ENCODE results near the gene CHRNE.

The CHRNE gene

DNA sequence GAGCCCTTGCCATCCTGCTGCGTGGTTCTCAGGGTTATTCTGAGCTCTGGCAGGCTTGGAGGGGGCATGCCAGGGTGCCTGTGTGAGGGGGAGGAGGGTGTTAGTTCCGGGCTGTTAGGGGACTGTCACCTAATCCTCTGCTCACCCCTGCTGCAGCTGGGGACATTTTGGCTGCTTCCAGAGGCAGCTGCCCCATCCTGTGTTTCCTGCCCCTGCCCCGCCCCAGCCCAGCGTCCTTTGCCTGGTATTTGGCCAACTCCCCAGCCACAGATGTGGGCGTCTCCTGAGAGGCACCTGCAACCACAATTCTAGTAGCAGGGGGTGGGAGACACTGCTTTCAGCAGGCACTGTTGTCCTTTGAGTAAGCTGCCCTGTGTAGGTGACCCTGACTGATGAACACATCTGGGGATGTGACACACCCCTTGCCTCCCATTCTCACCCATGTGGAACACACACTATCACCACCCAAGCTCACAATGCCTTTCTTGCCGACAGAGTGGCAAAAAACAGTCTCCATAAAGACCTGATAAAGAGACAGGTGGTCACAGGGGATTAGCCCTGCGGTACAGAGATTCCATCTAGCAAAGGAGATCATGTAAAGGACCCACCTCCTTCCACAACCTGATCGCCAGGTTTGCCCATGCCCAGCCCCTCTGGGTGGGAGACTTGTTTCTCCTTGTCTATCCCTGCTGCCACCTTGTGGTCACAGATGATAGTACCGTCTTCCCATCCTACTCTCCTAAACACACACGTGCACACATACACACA, at the start of gene CHRNE:
TSS of gene CHRNE (minus strand) at position 48 of the 768 bp plus-strand sequence. CDS start at position 13, 35 bp downstream.
- TF ChIP-seq FOXP2 (optimal IDR thresholded peaks at IDR 0.05; ENCODE audit: control extremely low read depth, extremely low read length, insufficient read depth) (no peak), POLR2AphosphoS5 (IDR thresholded peaks at IDR 0.05; ENCODE audit: borderline replicate concordance, low read depth, low read length) (no peak), EZH2 (IDR thresholded peaks at IDR 0.05) (no peak)
- no peak within 1 kb of the TSS for H3K4me3 ChIP-seq
- H3K9ac ChIP-seq (ENCODE audit: insufficient read length) = no peak within 1 kb of the TSS
- no peaks in the 10 kb centered on the region for H3K9me3 ChIP-seq (ENCODE audit: low read depth, low read length)
- peak; percentile 24 for DNase-seq (ENCODE audit: low read depth, low spot score)
- H3K36me3 ChIP-seq (ENCODE audit: insufficient read depth, low read length) = no peaks in the 10 kb centered on the region
- no peak within 1 kb of the TSS for H3K27ac ChIP-seq

DNA sequence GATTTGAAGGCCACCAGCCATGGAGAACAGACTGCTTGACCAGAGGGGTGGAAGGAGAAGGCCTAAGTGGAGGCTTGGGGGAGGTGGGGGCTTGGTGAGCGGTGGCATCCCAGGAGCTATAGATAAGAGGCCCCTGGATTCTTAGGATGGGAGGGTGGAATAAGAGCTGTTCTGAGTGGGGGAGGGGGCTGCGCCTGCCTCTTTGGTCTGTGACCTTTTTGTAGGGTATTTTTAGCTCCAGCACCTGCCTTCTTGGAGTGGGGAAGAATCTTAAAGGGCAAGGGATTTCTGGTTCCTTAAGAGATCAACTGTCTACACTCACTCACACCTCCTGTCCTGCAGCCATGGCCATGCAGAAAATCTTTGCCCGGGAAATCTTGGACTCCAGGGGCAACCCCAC, 48.6 kb upstream of the CHRNE start:
- no peak for DNase-seq (ENCODE audit: low read depth, low spot score)
- no peak overlapping the region for H3K27ac ChIP-seq
- no peak overlapping the region for H3K9ac ChIP-seq (ENCODE audit: insufficient read length)
- H3K9me3 ChIP-seq (ENCODE audit: low read depth, low read length) = no peaks in the 10 kb centered on the region
- H3K4me3 ChIP-seq = no peak overlapping the region
- TF ChIP-seq EZH2 (IDR thresholded peaks at IDR 0.05) (no peak), FOXP2 (optimal IDR thresholded peaks at IDR 0.05; ENCODE audit: control extremely low read depth, extremely low read length, insufficient read depth) (no peak), POLR2AphosphoS5 (IDR thresholded peaks at IDR 0.05; ENCODE audit: borderline replicate concordance, low read depth, low read length) (no peak)
- peaks cover 7% of the 10 kb centered on the region for H3K36me3 ChIP-seq (ENCODE audit: insufficient read depth, low read length)

GRCh38 chr17:4950746-4951204, 47.9 kb upstream of the CHRNE start, which contains the start of gene ENO3:
TSS of gene ENO3 (plus strand) at chr17:4951119. CDS start at chr17:4951830, 711 bp downstream.
- Histone ChIP-seq H3K9ac (ENCODE audit: insufficient read length) (no peak within 1 kb of the TSS), H3K27ac (peak within 1 kb of the TSS; percentile 64), H3K4me3 (no peak within 1 kb of the TSS), H3K9me3 (ENCODE audit: low read depth, low read length) (no peaks in the 10 kb centered on the region), H3K36me3 (ENCODE audit: insufficient read depth, low read length) (peaks cover 14% of the 10 kb centered on the region)
- TF ChIP-seq EZH2 (IDR thresholded peaks at IDR 0.05) (no peak), FOXP2 (optimal IDR thresholded peaks at IDR 0.05; ENCODE audit: control extremely low read depth, extremely low read length, insufficient read depth) (no peak), POLR2AphosphoS5 (IDR thresholded peaks at IDR 0.05; ENCODE audit: borderline replicate concordance, low read depth, low read length) (no peak)
- DNase-seq (ENCODE audit: low read depth, low spot score) = no peak

- TF ChIP-seq FOXP2 (optimal IDR thresholded peaks at IDR 0.05; ENCODE audit: control extremely low read depth, extremely low read length, insufficient read depth) (no peak), EZH2 (IDR thresholded peaks at IDR 0.05) (no peak), POLR2AphosphoS5 (IDR thresholded peaks at IDR 0.05; ENCODE audit: borderline replicate concordance, low read depth, low read length) (no peak)
- Histone ChIP-seq H3K27ac (peak overlapping the region; percentile 64), H3K9ac (ENCODE audit: insufficient read length) (no peak overlapping the region), H3K36me3 (ENCODE audit: insufficient read depth, low read length) (peaks cover 20% of the 10 kb centered on the region), H3K9me3 (ENCODE audit: low read depth, low read length) (no peaks in the 10 kb centered on the region), H3K4me3 (no peak overlapping the region)
- no peak for DNase-seq (ENCODE audit: low read depth, low spot score)
Measured at GRCh38 chr17:4950075-4950745, 47.3 kb upstream of the CHRNE start.

DNA sequence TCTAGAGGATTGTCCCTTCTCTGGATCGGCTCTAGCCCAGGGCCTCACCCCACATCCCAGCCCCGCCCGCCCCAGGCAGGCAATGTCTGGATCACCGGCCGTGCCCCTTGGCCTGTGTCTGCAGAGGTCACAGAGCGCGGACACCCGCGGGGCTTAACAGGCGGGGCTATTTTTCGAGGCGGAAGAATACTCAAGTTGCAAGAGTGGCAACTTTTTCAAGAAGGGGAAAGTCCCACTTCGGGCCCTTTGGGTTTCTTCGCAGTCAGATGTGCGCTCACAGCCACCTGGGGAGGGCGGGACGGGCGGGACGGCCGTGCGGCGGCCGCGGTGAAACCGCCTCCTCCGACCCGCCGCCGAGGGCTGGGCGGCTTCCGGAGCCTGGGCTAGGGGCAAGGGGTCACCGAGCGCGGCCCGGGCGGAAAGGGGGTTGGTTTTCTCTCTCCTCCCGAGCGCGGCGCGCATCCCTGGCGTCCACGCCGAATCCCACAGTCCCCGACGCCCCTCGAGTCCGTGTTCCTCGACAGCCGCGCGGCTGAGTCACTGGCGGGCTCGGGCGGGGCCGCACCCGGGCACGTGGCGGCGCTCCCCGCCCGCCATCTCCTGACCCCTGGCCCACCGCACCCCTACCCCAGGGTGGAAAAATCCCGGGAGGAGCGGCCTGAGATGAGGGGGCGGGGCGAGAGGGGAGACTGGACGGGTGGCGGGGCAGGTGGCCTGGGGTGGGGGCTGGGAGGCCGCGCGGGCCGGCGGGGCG, 46.6 kb upstream of the CHRNE start:
- Histone ChIP-seq H3K9me3 (ENCODE audit: low read depth, low read length) (no peaks in the 10 kb centered on the region), H3K27ac (peak overlapping the region; percentile 97), H3K36me3 (ENCODE audit: insufficient read depth, low read length) (peaks cover 27% of the 10 kb centered on the region), H3K4me3 (peak overlapping the region; percentile 83), H3K9ac (ENCODE audit: insufficient read length) (peak overlapping the region; percentile 81)
- TF ChIP-seq FOXP2 (optimal IDR thresholded peaks at IDR 0.05; ENCODE audit: control extremely low read depth, extremely low read length, insufficient read depth) (no peak), EZH2 (IDR thresholded peaks at IDR 0.05) (no peak), POLR2AphosphoS5 (IDR thresholded peaks at IDR 0.05; ENCODE audit: borderline replicate concordance, low read depth, low read length) (no peak; the same call in 1 of the 2 replicates)
- no peak for DNase-seq (ENCODE audit: low read depth, low spot score)

GRCh38 chr17:4948931-4949320, 46.0 kb upstream of the CHRNE start:
- peak overlapping the region; percentile 83 for H3K4me3 ChIP-seq
- peak overlapping the region; percentile 97 for H3K27ac ChIP-seq
- peaks cover 33% of the 10 kb centered on the region for H3K36me3 ChIP-seq (ENCODE audit: insufficient read depth, low read length)
- peak overlapping the region; percentile 81 for H3K9ac ChIP-seq (ENCODE audit: insufficient read length)
- H3K9me3 ChIP-seq (ENCODE audit: low read depth, low read length) = no peaks in the 10 kb centered on the region
- no peak for TF ChIP-seq FOXP2 (optimal IDR thresholded peaks at IDR 0.05; ENCODE audit: control extremely low read depth, extremely low read length, insufficient read depth)
- no peak for TF ChIP-seq POLR2AphosphoS5 (IDR thresholded peaks at IDR 0.05; ENCODE audit: borderline replicate concordance, low read depth, low read length)
- no peak for TF ChIP-seq EZH2 (IDR thresholded peaks at IDR 0.05)
- DNase-seq (ENCODE audit: low read depth, low spot score) = no peak

- peak; percentile 52 for DNase-seq (ENCODE audit: low read depth, low spot score)
- Histone ChIP-seq H3K27ac (peak within 1 kb of the TSS; percentile 97), H3K4me3 (peak within 1 kb of the TSS; percentile 83), H3K9ac (ENCODE audit: insufficient read length) (peak within 1 kb of the TSS; percentile 90), H3K36me3 (ENCODE audit: insufficient read depth, low read length) (peaks cover 36% of the 10 kb centered on the region), H3K9me3 (ENCODE audit: low read depth, low read length) (no peaks in the 10 kb centered on the region)
- TF ChIP-seq POLR2AphosphoS5 (IDR thresholded peaks at IDR 0.05; ENCODE audit: borderline replicate concordance, low read depth, low read length) = peak; percentile 62; the same call in 1 of the 2 replicates
- TF ChIP-seq EZH2 (IDR thresholded peaks at IDR 0.05) = no peak
- TF ChIP-seq FOXP2 (optimal IDR thresholded peaks at IDR 0.05; ENCODE audit: control extremely low read depth, extremely low read length, insufficient read depth) = no peak
Measured at GRCh38 chr17:4948166-4948930, 45.5 kb upstream of the CHRNE start, which contains the start of gene PFN1. TSS of gene PFN1 (minus strand) at chr17:4948530. CDS start at chr17:4948394, 136 bp downstream.
